ENCODE data around the gene KCNG1.

KCNG1 gene

DNA sequence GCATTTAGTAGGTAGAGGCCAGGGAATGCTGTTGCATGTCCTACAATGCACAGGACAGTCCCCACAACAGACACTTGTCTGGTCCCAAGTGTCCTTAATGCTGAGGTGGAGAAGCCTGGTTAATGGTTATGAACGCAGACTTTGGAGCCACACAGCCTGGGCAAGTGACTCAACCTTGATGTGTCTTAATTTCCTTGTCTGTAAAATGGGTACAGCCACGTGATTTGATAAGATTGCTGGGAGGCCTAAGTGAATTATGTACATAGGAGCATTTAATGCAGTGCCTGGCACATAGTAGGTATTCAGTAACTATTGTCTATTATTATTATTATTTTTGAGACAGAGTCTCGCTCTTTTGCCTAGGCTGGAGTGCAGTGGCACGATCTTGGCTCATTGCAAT, 11.4 kb downstream of the KCNG1 start:
- TF ChIP-seq ZNF274 (IDR thresholded peaks at IDR 0.05; ENCODE audit: low read depth, low read length), result no peak

GRCh38 chr20:51010932-51011331, 12.0 kb downstream of the KCNG1 start:
- no peak overlapping the region for H3K4me3 ChIP-seq (ENCODE audit: low read length)
- no peak for TF ChIP-seq ZNF274 (IDR thresholded peaks at IDR 0.05; ENCODE audit: low read depth, low read length)

More for the DNA sequence above, 11.4 kb downstream of the KCNG1 start:
- no peak overlapping the region for H3K4me3 ChIP-seq (ENCODE audit: low read length)

GRCh38 chr20:51010043-51010365, 12.9 kb downstream of the KCNG1 start:
- TF ChIP-seq ZNF274 (IDR thresholded peaks at IDR 0.05; ENCODE audit: low read depth, low read length), result no peak
- no peak overlapping the region for H3K4me3 ChIP-seq (ENCODE audit: low read length)

DNA sequence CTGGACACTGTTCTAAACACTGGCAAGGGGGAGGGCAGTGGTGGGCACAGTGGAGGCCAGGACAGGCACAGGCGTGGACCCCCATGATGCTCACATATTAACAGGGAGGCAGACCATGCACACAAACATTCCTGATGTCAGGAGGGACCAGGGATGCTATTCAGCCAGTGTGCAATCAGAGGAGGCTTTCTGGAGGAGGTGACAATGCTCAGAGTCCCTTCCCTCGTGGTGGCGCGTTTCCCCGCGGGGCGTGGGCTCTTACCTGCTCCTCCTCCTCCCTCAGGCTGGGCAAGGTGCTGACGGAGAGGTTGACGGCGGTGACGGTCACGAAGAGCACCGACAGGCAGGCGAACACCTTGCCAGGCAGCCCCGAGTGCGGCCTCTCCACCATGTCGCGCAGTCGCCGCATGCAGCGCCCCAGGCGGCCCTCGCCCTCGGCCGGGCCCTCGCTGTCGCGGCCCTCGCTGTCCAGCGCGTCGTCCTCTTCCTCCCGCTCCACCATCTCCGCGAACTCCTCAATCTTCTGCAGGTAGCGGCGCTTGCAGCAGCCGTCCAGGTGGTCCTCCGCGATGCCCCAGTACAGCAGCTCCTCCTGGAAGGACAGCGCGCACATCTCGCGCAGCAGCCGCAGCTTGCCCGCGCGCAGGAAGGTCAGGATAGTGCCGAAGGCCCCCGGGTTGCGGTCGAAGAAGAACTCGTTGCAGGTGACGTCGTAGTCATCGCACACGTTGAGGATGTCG, 13.4 kb downstream of the KCNG1 start:
- TF ChIP-seq ZNF274 (IDR thresholded peaks at IDR 0.05; ENCODE audit: low read depth, low read length), result no peak
- no peak overlapping the region for H3K4me3 ChIP-seq (ENCODE audit: low read length)

DNA sequence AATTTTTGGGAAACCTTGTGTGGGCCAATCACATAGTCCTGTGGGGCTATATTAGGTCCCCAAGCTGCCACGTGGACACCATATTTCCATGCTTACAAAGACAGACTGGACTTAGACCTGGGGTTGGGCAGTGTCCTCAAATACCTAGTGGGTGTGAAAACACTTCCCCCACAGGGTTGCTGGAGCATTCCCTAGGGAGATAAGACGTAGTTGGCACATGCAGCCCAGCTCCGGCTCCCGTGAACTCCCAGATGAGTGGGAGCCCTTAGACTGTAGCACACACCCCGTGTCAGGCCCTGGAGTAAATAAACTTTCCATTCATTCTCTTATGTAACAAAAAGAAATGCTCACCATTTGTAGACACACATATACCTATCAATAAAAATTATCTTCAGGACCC, 14.2 kb downstream of the KCNG1 start:
- H3K4me3 ChIP-seq (ENCODE audit: low read length), result no peak overlapping the region
- no peak for TF ChIP-seq ZNF274 (IDR thresholded peaks at IDR 0.05; ENCODE audit: low read depth, low read length)

GRCh38 chr20:51005214-51005613, 17.7 kb downstream of the KCNG1 start:
- H3K4me3 ChIP-seq (ENCODE audit: low read length), result no peak overlapping the region
- TF ChIP-seq ZNF274 (IDR thresholded peaks at IDR 0.05; ENCODE audit: low read depth, low read length), result no peak

GRCh38 chr20:51004781-51005180, 18.1 kb downstream of the KCNG1 start:
- no peak for TF ChIP-seq ZNF274 (IDR thresholded peaks at IDR 0.05; ENCODE audit: low read depth, low read length)
- no peak overlapping the region for H3K4me3 ChIP-seq (ENCODE audit: low read length)

DNA sequence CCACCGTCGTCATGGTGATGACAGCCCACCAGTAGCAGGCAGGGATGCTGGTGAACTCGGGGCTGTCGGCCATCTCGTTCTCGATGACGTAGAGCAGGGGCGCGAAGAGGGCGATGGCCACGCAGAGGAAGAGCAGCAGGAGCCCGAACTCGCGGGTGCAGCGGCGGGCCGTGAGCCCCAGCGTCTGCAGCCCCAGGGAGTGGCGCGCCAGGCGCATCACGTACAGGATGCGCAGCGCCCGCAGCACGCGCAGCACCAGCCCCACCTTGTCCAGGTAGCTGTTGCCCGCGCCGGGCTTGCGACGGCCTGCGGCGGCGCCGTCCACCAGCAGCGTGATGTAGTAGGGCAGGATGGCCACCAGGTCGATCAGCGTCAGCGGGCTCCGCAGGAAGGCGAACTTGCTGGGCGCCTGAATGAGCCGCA, 18.6 kb downstream of the KCNG1 start:
- no peak overlapping the region for H3K4me3 ChIP-seq (ENCODE audit: low read length)
- TF ChIP-seq ZNF274 (IDR thresholded peaks at IDR 0.05; ENCODE audit: low read depth, low read length), result no peak

DNA sequence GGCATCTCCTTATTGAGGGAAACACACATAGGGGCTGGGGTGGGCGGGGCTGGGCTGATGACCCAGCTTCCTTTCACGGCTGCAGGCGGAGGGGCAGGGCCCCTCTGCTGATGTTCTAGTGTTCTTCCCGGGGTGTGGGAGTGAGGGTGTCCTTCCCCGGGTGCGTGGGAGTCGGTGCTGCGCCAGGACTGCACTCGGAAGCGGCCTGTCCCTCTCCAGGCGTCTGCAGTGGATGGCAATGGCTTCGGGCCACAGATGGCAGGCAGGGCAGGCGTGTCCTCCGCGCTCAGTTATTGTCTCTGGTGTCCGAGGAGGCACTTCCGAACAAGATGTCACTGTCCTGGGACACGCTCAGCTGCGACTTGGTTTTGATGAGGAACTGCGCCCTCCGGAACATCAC, 19.2 kb downstream of the KCNG1 start:
- no peak for TF ChIP-seq ZNF274 (IDR thresholded peaks at IDR 0.05; ENCODE audit: low read depth, low read length)
- H3K4me3 ChIP-seq (ENCODE audit: low read length), result no peak overlapping the region

GRCh38 chr20:51002633-51003032, 20.3 kb downstream of the KCNG1 start:
- no peak for TF ChIP-seq ZNF274 (IDR thresholded peaks at IDR 0.05; ENCODE audit: low read depth, low read length)
- H3K4me3 ChIP-seq (ENCODE audit: low read length), result no peak overlapping the region

DNA sequence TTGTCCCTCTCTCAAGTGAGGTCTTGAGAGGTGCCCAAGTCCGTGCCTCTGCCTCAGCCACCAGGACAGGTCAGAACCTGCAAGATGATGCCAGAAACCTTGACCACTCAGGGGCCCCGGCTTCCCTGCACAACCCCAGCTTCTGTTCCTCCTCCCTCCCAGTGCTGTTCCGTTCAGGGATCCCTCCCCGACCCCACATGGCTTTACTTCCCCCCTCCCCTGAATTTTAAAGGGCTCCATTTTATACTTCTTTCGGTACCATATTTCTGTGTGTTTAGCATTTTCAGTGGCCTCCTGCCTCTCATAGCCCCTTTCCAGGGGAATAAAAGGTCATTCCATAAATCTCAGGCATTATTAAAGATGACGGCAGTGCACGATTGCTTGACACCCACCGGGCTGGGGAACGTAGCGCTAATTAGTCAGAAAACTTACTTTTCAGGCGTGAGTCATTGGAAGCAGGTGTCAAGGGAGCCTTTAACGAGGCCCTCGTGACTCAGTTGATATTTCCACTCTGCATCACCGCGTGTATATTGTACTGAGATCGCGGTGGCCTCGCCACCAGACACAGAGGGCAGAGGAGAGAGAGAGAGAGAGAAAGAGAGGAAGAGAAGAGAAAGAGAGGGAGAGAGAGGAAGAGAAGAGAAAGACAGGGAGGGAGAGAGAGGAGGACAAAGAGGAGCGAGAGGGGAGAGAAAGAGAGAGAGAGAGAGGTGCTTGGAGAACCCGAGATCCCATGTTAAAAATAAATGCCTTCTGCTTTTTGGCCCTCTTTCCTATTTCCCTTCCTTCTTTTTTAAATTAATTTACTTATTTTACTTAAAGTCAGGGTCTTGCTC, 21.3 kb downstream of the KCNG1 start:
- H3K4me3 ChIP-seq (ENCODE audit: low read length), result no peak overlapping the region
- no peak for TF ChIP-seq ZNF274 (IDR thresholded peaks at IDR 0.05; ENCODE audit: low read depth, low read length)

GRCh38 chr20:50999355-50999754, 23.6 kb downstream of the KCNG1 start:
- no peak overlapping the region for H3K4me3 ChIP-seq (ENCODE audit: low read length)
- no peak for TF ChIP-seq ZNF274 (IDR thresholded peaks at IDR 0.05; ENCODE audit: low read depth, low read length)

DNA sequence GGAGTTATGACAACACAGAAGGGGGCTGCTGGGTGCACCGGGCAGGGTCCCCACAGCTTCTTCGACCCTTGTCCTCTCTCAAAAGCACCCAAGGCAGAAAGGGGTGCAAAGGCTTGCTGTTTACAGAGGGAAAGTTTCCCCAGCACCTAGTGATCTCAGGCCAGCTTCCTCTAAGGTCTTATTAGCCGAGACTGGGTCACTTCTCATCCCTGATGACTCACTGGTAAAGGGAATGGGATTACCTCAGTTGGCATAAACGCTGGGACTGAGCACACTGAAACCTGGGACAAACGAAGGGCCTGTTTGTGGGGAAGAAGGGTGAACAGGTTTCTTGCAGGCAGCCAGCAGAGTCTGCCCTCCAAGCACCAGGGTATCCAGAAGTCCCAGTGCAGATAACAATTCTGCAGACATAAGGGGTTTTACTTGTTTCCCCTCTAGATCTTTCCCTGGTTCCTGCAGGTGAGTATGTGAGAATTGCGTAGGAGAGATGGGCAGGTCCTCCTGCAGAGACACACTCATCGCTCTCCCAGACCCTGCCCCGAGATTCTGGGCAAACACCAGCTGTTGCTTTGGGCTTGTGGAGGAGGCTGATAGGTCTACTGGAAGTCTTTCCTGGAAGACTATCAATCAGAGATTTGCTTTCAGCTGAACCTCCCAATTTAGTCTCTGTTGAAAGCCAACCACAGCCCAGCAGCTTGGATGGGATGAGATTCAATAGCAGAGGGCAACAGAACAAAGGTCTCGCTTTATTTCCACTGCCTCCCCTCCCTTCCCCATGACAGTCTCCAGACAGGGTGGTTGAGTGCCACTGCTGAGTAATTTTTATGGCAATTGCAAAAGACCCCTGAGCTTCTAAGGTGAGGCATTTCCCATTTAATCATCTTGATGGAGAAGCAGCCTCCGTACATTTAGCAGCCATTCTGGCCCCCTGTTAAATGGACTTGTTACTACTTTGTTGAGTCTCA, 25.7 kb downstream of the KCNG1 start:
- H3K4me3 ChIP-seq (ENCODE audit: low read length), result no peak overlapping the region
- TF ChIP-seq ZNF274 (IDR thresholded peaks at IDR 0.05; ENCODE audit: low read depth, low read length), result no peak

DNA sequence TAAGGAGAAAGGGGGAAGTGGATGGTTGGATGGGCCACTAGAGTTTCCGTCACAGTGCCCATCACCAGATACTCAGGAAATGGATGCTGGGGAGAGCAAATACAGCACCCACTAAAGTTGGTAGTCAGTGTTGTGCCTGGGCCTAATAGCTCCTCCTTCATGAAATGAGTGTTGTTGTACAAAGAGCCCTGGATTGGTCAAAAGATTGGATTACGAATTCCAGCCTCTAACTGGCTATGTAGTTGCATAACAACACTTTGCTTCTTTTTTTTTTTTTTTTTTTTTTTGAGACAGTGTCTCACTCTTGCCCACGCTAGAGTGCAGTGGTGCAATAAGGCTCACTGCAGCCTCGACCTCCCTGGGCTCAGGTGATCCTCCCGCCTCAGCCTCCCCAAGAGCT, 27.4 kb downstream of the KCNG1 start:
- H3K4me3 ChIP-seq (ENCODE audit: low read length), result no peak overlapping the region
- TF ChIP-seq ZNF274 (IDR thresholded peaks at IDR 0.05; ENCODE audit: low read depth, low read length), result no peak

All from GM08714 (cell line).